ENCODE measurements around the gene AUTS2.

GRCh38 chr7:69816501-69816900, 218.2 kb downstream of the AUTS2 start:
- no peak for TF ChIP-seq CTCF (conservative IDR thresholded peaks at IDR 0.05; ENCODE audit: low read depth in 2 of 2)
- TF ChIP-seq EZH2phosphoT487 (IDR thresholded peaks at IDR 0.05; ENCODE audit: unreplicated experiment), result no peak
- no peak for TF ChIP-seq REST (IDR thresholded peaks at IDR 0.05; ENCODE audit: unreplicated experiment)
- TF ChIP-seq EZH2 (IDR thresholded peaks at IDR 0.05; ENCODE audit: low read depth, unreplicated experiment), result no peak

Data from GM23338 (cell line).